GM23338 (cell line): ENCODE data around the gene MTRR. TPM values are rescaled to one million over a fixed set of nuclear protein-coding genes. Genes with fewer than 3 reads are reported as not detected.

Experiments
- ATAC-seq: fragments of 200-7000 bp; cut with Tn5 transposase; 3 replicates; pipeline ENCODE4 v1.9.1; 2020
- DNase-seq: peaks from one replicate; pipeline ENCODE4 v3.0.0-alpha.2; 2015; ENCODE audit warnings: low spot score
- H2AFZ ChIP-seq: fragments of 200-600 bp; sonication (generic); 2 replicates; pipeline ENCODE4 v1.8.0; 2016; ENCODE audit warnings: antibody characterized with exemption, mild to moderate bottlenecking, moderate library complexity
- H3F3A ChIP-seq: fragments of 200-600 bp; sonication (generic); replicated peaks from 2 replicates; pipeline ENCODE4 v1.8.0; 2017; ENCODE audit warnings: antibody characterized with exemption, mixed run types, low read depth
- H3K27ac ChIP-seq: fragments of 200-600 bp; sonication (generic); 2 replicates; pipeline ENCODE4 v1.6.1; 2016; ENCODE audit warnings: low read depth
- H3K27me3 ChIP-seq: fragments of 200-600 bp; sonication (generic); 2 replicates; pipeline ENCODE4 v1.8.0; 2016; ENCODE audit warnings: mild to moderate bottlenecking, mixed run types, moderate library complexity; ENCODE audit not compliant: insufficient read depth
- H3K36me3 ChIP-seq: fragments of 200-600 bp; sonication (generic); 2 replicates; pipeline ENCODE4 v1.8.0; 2016; ENCODE audit warnings: mild to moderate bottlenecking; ENCODE audit not compliant: insufficient read depth
- H3K4me1 ChIP-seq: fragments of 200-600 bp; sonication (generic); 2 replicates; pipeline ENCODE4 v1.8.0; 2016; ENCODE audit warnings: mild to moderate bottlenecking, moderate library complexity; ENCODE audit not compliant: insufficient read depth
- H3K4me2 ChIP-seq: fragments of 200-600 bp; sonication (generic); 2 replicates; pipeline ENCODE4 v1.7.1; 2017; ENCODE audit warnings: mixed run types
- H3K4me3 ChIP-seq: fragments of 200-600 bp; sonication (generic); 2 replicates; pipeline ENCODE4 v1.6.1; 2016; ENCODE audit warnings: mixed run types
- H3K79me2 ChIP-seq: fragments of 200-600 bp; sonication (generic); replicated peaks from 2 replicates; pipeline ENCODE4 v1.8.0; 2017; ENCODE audit warnings: mild to moderate bottlenecking; ENCODE audit not compliant: insufficient read depth
- H3K9me2 ChIP-seq: fragments of 200-600 bp; sonication (generic); 2 replicates; pipeline ENCODE4 v1.8.0; 2017; ENCODE audit not compliant: insufficient read depth
- H4K20me1 ChIP-seq: fragments of 200-600 bp; sonication (generic); replicated peaks from 2 replicates; pipeline ENCODE4 v1.8.0; 2017; ENCODE audit warnings: mild to moderate bottlenecking; ENCODE audit not compliant: insufficient read depth
- H3K27ac Mint-ChIP-seq: 2 replicates; pipeline ENCODE4 v1.8.0; 2020; ENCODE audit warnings: inconsistent platforms, mild to moderate bottlenecking, moderate library complexity, mixed read lengths
- H3K27me3 Mint-ChIP-seq: 3 replicates; pipeline ENCODE4 v1.8.0; 2022; ENCODE audit warnings: low read depth, mild to moderate bottlenecking, moderate library complexity, mixed read lengths, inconsistent platforms; ENCODE audit not compliant: insufficient read depth, poor library complexity
- H3K36me3 Mint-ChIP-seq: 3 replicates; pipeline ENCODE4 v1.8.0; 2021; ENCODE audit warnings: low read depth, mild to moderate bottlenecking, inconsistent platforms, moderate library complexity, mixed read lengths
- H3K4me1 Mint-ChIP-seq: 3 replicates; pipeline ENCODE4 v1.8.0; 2020; ENCODE audit warnings: mild to moderate bottlenecking, inconsistent platforms, mixed read lengths
- H3K4me3 Mint-ChIP-seq: 3 replicates; pipeline ENCODE4 v1.8.0; 2021; ENCODE audit warnings: moderate library complexity, mild to moderate bottlenecking, inconsistent platforms, mixed read lengths
- H3K9me3 Mint-ChIP-seq: 3 replicates; pipeline ENCODE4 v1.8.0; 2020; ENCODE audit warnings: moderate library complexity, mild to moderate bottlenecking, inconsistent platforms, mixed read lengths
- CREB1 ChIP-seq: fragments of 250-450 bp; sonication (Bioruptor Pico); IDR thresholded peaks from 2 replicates; pipeline ENCODE4 v1.5.0; 2020; ENCODE audit warnings: low read depth, mild to moderate bottlenecking, moderate library complexity
- CTCF ChIP-seq, 2 experiments: fragments of 200-600 bp in 1 of 2; sonication (generic) in 1 of 2; conservative IDR thresholded peaks; 2 replicates each; pipeline versions ENCODE4 v1.5.1 to v1.6.1; 2016 to 2017; ENCODE audit warnings: antibody characterized with exemption in 2 of 2, low read depth in 2 of 2, mild to moderate bottlenecking in 2 of 2, moderate library complexity in 1 of 2
- ETS1 ChIP-seq: IDR thresholded peaks from 2 replicates; pipeline ENCODE4 v1.6.1; 2016; ENCODE audit warnings: antibody characterized with exemption
- EZH2 ChIP-seq: fragments of 200-600 bp; sonication (generic); IDR thresholded peaks from one replicate; pipeline ENCODE4 v1.8.0; 2017; ENCODE audit warnings: antibody characterized with exemption, mild to moderate bottlenecking, low read depth; ENCODE audit not compliant: unreplicated experiment
- EZH2phosphoT487 ChIP-seq: fragments of 200-600 bp; sonication (generic); IDR thresholded peaks from one replicate; pipeline ENCODE4 v1.8.1; 2018; ENCODE audit warnings: antibody characterized with exemption; ENCODE audit not compliant: unreplicated experiment
- JUNB ChIP-seq: IDR thresholded peaks from one replicate; pipeline ENCODE4 v1.6.1; 2016; ENCODE audit warnings: antibody characterized with exemption; ENCODE audit not compliant: unreplicated experiment
- NANOG ChIP-seq: IDR thresholded peaks from 2 replicates; pipeline ENCODE4 v1.6.1; 2016; ENCODE audit warnings: antibody characterized with exemption, borderline replicate concordance
- POLR2AphosphoS5 ChIP-seq: IDR thresholded peaks from 2 replicates; pipeline ENCODE4 v1.6.1; 2016; ENCODE audit warnings: antibody characterized with exemption, low read depth
- REST ChIP-seq: IDR thresholded peaks from one replicate; pipeline ENCODE4 v1.6.1; 2018; ENCODE audit warnings: antibody characterized with exemption; ENCODE audit not compliant: unreplicated experiment
- STAT1 ChIP-seq: IDR thresholded peaks from one replicate; pipeline ENCODE4 v1.6.1; 2016; ENCODE audit warnings: antibody characterized with exemption; ENCODE audit not compliant: unreplicated experiment
- ZNF114 ChIP-seq: fragments of 250-450 bp; sonication (Bioruptor Pico); IDR thresholded peaks from 2 replicates; pipeline ENCODE4 v1.5.0; 2020; ENCODE audit warnings: mild to moderate bottlenecking, moderate library complexity
- ZNF331 ChIP-seq: fragments of 250-450 bp; sonication (Bioruptor Pico); IDR thresholded peaks from 2 replicates; pipeline ENCODE4 v1.5.0; 2020; ENCODE audit warnings: low read depth, mild to moderate bottlenecking, moderate library complexity
- ZNF462 ChIP-seq: fragments of 250-450 bp; sonication (Bioruptor Pico); IDR thresholded peaks from 2 replicates; pipeline ENCODE4 v1.5.0; 2020; ENCODE audit warnings: mild to moderate bottlenecking, moderate library complexity
- polyA plus RNA-seq: library from polyadenylated mRNA; unstranded; fragments of >200 nt; fragmentation: Nextera tagmentation; extraction: Ambion mirVana; gene quantifications from 2 replicates; pipeline ENCODE4 v1.2.1, GENCODE V29; 2016
- total RNA-seq: library from RNA; depleted of rRNA; stranded (reverse); fragments of >200 nt; shearing (Covaris generic); gene quantifications from 2 replicates; pipeline ENCODE4 v1.2.3, GENCODE V29; 2014

Gene MTRR
- total and polyA plus RNA-seq, 2 experiments from 2014 or later: 16.5 to 55.9 TPM

GRCh38 chr5:7907612-7908011, 38.7 kb downstream of the MTRR start:
- H3K36me3 ChIP-seq: peaks cover 4% of the 10 kb centered on the region; the same call in 1 of the 2 replicates
- no peak overlapping the region for H2AFZ ChIP-seq
- no peaks in the 10 kb centered on the region for H3K4me1 ChIP-seq
- Mint-ChIP-seq H3K9me3 (peaks cover 37% of the 10 kb centered on the region), H3K4me3 (no peak overlapping the region), H3K4me1 (no peaks in the 10 kb centered on the region), H3K36me3 (peaks cover 57% of the 10 kb centered on the region), H3K27me3 (peaks cover 2% of the 10 kb centered on the region), H3K27ac (no peak overlapping the region)
- H3K4me3 ChIP-seq: no peak overlapping the region
- H3K4me2 ChIP-seq: no peak overlapping the region
- H3F3A ChIP-seq: no peaks in the 10 kb centered on the region
- DNase-seq (no peak), ATAC-seq (no peak)
- H3K79me2 ChIP-seq: no peaks in the 10 kb centered on the region
- no peak overlapping the region for H3K27ac ChIP-seq
- H4K20me1 ChIP-seq: no peaks in the 10 kb centered on the region
- no peaks in the 10 kb centered on the region for H3K27me3 ChIP-seq
- TF ChIP-seq NANOG: no peak
- TF ChIP-seq CTCF (conservative IDR thresholded peaks at IDR 0.05; ENCODE audit: low read depth in 2 of 2): no peak
- TF ChIP-seq ZNF462 (CRISPR knock-in tag): no peak
- no peak for TF ChIP-seq ZNF331
- no peak for TF ChIP-seq POLR2AphosphoS5
- TF ChIP-seq EZH2phosphoT487: no peak
- no peak for TF ChIP-seq STAT1
- no peak for TF ChIP-seq JUNB
- TF ChIP-seq REST: no peak
- no peak for TF ChIP-seq ETS1
- TF ChIP-seq CREB1: no peak
- no peak for TF ChIP-seq ZNF114 (CRISPR knock-in tag)
- TF ChIP-seq EZH2: no peak
- H3K9me2 ChIP-seq: peaks cover 3% of the 10 kb centered on the region; the same call in 1 of the 2 replicates
